Measurements from ENCODE around the gene ABL1.

ABL1 gene

GRCh38 chr9:130830231-130830760, 4.8 kb upstream of the ABL1 start:
- no peak overlapping the region for H3K4me3 ChIP-seq (ENCODE audit: low read depth, low read length)
- TF ChIP-seq, protein P1, sequence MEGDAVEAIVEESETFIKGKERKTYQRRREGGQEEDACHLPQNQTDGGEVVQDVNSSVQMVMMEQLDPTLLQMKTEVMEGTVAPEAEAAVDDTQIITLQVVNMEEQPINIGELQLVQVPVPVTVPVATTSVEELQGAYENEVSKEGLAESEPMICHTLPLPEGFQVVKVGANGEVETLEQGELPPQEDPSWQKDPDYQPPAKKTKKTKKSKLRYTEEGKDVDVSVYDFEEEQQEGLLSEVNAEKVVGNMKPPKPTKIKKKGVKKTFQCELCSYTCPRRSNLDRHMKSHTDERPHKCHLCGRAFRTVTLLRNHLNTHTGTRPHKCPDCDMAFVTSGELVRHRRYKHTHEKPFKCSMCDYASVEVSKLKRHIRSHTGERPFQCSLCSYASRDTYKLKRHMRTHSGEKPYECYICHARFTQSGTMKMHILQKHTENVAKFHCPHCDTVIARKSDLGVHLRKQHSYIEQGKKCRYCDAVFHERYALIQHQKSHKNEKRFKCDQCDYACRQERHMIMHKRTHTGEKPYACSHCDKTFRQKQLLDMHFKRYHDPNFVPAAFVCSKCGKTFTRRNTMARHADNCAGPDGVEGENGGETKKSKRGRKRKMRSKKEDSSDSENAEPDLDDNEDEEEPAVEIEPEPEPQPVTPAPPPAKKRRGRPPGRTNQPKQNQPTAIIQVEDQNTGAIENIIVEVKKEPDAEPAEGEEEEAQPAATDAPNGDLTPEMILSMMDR (IDR thresholded peaks at IDR 0.05; ENCODE audit: low read depth, low read length, missing control alignments) = no peak
- no peak for DNase-seq (ENCODE audit: low read depth)

GRCh38 chr9:130831077-130831476, 4.0 kb upstream of the ABL1 start:
- TF ChIP-seq, protein P1 (IDR thresholded peaks at IDR 0.05; ENCODE audit: low read depth, low read length, missing control alignments) = no peak

DNA sequence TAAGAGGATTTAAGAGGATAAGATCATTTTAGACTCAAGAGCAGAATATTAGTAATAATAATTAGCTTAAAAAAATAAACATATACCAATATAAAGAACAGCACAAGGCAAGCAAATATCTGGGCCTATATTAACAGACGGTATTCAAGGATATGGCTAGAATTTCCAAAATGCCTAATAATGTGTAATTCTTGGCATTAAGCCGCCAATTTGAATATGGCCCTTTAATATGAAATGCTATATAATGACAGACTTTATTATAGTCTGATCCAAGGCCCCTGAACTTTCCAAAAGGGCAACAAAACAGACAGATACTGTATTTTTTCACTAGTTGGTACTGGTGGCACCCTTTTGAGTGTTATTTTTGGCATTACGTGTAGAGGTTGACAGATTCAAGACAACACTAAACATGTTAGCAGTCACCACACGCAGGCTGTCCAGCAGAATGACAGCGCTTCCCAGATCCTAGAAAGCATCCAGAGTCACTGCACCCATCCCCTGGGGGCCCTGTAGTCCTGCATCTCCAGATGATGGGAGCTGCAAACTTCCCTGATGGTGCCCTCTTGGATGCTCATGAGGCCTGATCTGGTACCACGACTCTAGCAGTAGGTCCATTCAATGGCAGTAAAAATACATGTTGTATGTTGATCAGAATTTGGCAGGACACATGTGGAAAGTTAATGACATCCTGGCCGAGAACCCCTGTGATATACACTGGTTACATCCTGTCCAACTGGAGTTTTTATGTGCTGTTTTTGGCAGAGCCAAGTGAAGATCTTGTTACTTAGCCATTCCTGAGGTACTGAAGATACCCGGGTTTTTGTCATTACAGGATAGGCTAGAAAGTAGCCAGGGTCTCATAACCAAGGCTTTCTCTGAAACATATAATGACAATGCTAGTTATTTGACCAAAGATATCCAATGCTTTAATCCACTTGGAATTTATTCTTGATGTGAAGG, 1.7 kb upstream of the ABL1 start:
- TF ChIP-seq, protein P1 (IDR thresholded peaks at IDR 0.05; ENCODE audit: low read depth, low read length, missing control alignments) = no peak
- DNase-seq (ENCODE audit: low read depth) = no peak
- H3K4me3 ChIP-seq (ENCODE audit: low read depth, low read length) = no peak overlapping the region

More at GRCh38 chr9:130831077-130831476, 4.0 kb upstream of the ABL1 start:
- DNase-seq (ENCODE audit: low read depth) = no peak
- H3K4me3 ChIP-seq (ENCODE audit: low read depth, low read length) = no peak overlapping the region

- H3K4me3 ChIP-seq (ENCODE audit: low read depth, low read length) = peak overlapping the region; percentile 66
- DNase-seq (ENCODE audit: low read depth) = no peak
- TF ChIP-seq, protein P1 (IDR thresholded peaks at IDR 0.05; ENCODE audit: low read depth, low read length, missing control alignments) = no peak
These were observed 616 bp downstream of the ABL1 start for GRCh38 chr9:130835441-130836298.

DNA sequence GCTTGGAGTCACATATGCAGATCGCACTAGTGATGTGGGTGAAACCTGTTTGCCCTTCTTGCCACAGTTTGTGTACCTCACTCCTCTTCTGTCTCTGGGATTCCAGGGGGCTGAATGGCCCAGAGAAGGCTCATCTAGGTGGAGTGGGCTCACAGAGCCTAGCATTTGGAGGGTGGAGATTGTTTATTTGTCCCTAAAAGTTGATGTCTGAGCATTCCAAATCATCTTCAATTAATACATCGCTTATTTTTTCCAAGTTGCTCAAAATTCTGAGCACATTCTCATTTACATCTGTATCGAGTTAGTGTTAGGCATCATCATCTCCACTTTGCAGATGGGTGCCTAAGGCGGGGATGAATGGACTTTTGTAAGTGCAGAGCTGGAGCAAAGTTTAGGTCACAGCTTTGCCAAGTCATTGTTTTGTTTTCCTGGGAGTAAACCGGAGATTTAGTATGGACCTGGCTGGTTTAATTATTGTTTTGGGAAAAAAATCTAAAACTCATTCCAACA, 2.0 kb downstream of the ABL1 start:
- H3K4me3 ChIP-seq (ENCODE audit: low read depth, low read length) = no peak overlapping the region
- TF ChIP-seq, protein P1 (IDR thresholded peaks at IDR 0.05; ENCODE audit: low read depth, low read length, missing control alignments) = no peak
- DNase-seq (ENCODE audit: low read depth) = no peak

DNA sequence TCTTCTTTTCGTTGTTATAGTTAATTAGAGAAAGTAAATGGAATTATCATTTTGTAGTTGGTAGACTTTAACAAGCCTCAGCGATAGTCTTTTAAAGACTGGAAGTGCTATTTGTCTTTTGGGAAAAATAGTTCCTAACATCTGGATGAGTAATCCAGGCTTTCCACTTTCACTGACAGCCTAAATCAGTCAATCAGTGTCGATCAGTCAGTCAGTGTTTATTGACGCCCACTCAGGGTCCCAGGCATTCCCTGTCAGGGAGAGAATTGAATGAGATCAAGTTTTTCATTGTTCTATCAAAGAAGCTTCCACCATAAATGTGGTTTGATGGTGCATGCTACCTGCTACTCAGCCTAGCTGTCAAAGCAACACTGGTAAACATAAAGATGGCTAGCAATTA, 2.6 kb downstream of the ABL1 start:
- DNase-seq (ENCODE audit: low read depth) = no peak
- H3K4me3 ChIP-seq (ENCODE audit: low read depth, low read length) = no peak overlapping the region
- TF ChIP-seq, protein P1 (IDR thresholded peaks at IDR 0.05; ENCODE audit: low read depth, low read length, missing control alignments) = no peak

Measured in GM12864 (cell line).